ENCODE results near the gene ALKBH5.

ALKBH5 gene

DNA sequence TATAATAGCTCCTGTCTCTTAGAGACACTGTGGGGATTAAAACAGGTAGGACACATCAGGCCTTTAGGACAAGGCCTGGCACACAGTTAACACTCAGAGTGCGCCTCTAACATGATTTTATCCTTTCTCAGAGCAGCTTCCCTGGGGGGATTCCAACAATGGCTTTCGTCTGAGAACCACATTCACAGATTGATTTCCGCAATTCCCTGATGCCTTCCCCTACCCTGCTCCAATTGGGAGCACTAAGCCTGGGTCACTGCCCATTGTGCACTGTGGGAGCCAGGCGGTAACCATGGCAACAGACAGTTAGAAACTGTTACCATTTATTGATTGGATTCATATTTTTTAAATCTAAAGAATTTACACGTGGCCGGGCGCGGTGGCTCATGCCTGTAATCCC lies 5.9 kb upstream of the ALKBH5 start:
- Histone ChIP-seq H3K27ac (no peak overlapping the region), H3K36me3 (no peaks in the 10 kb centered on the region), H3K9me3 (ENCODE audit: severe bottlenecking) (no peaks in the 10 kb centered on the region), H3K4me3 (ENCODE audit: low read depth, low read length) (no peak overlapping the region), H3K27me3 (ENCODE audit: insufficient read depth, low read depth, severe bottlenecking) (no peaks in the 10 kb centered on the region)
- no peak for DNase-seq
- TF ChIP-seq, protein P1, sequence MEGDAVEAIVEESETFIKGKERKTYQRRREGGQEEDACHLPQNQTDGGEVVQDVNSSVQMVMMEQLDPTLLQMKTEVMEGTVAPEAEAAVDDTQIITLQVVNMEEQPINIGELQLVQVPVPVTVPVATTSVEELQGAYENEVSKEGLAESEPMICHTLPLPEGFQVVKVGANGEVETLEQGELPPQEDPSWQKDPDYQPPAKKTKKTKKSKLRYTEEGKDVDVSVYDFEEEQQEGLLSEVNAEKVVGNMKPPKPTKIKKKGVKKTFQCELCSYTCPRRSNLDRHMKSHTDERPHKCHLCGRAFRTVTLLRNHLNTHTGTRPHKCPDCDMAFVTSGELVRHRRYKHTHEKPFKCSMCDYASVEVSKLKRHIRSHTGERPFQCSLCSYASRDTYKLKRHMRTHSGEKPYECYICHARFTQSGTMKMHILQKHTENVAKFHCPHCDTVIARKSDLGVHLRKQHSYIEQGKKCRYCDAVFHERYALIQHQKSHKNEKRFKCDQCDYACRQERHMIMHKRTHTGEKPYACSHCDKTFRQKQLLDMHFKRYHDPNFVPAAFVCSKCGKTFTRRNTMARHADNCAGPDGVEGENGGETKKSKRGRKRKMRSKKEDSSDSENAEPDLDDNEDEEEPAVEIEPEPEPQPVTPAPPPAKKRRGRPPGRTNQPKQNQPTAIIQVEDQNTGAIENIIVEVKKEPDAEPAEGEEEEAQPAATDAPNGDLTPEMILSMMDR (IDR thresholded peaks at IDR 0.05; ENCODE audit: low read depth, low read length) = no peak

DNA sequence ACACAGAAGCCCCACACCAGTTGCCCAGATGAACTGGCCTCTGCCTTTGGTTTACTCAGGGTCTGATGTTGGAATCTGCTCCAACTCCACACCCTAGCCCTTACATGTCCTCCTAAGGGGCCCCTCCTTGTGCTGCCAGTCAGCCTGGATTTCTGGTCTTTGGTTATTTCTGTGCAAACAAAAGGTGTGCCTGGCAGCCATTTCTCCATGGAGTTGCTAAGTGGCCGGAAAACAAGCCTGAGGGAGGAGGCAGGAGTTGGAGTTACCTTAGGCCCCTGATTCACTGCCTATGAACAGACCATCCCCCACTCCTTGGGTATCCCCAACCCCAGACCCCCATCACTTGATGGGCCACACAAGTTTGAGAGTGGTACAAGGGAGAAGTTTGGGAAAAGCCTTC lies 4.4 kb upstream of the ALKBH5 start:
- H3K27me3 ChIP-seq (ENCODE audit: insufficient read depth, low read depth, severe bottlenecking) = no peaks in the 10 kb centered on the region
- no peaks in the 10 kb centered on the region for H3K9me3 ChIP-seq (ENCODE audit: severe bottlenecking)
- H3K4me3 ChIP-seq (ENCODE audit: low read depth, low read length) = no peak overlapping the region
- TF ChIP-seq, protein P1 (IDR thresholded peaks at IDR 0.05; ENCODE audit: low read depth, low read length) = no peak
- no peak overlapping the region for H3K27ac ChIP-seq
- DNase-seq = no peak
- no peaks in the 10 kb centered on the region; the same call in 1 of the 2 replicates for H3K36me3 ChIP-seq

DNA sequence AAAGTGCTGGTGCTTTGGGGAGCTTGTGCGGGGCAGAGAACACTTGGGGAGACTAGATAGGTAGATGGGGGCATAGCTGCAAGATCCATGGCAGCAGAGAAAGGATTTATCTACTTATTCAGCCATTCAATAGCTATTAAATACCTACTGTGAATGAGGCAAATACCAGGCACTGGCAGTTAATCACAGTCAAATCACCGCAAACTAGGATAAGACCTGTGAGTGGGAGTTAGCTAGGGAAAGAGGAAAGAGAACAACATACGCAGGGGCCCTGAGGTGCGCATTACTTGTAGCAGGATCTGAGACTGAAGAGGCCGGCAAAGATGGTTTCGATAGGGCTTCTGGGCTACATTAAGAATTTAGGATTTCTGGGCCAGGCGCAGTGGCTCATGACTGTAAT lies 3.8 kb upstream of the ALKBH5 start:
- Histone ChIP-seq H3K36me3 (peaks cover 5% of the 10 kb centered on the region), H3K27me3 (ENCODE audit: insufficient read depth, low read depth, severe bottlenecking) (no peaks in the 10 kb centered on the region), H3K9me3 (ENCODE audit: severe bottlenecking) (no peaks in the 10 kb centered on the region), H3K27ac (peak overlapping the region; percentile 33; the same call in 1 of the 2 replicates), H3K4me3 (ENCODE audit: low read depth, low read length) (no peak overlapping the region)
- TF ChIP-seq, protein P1 (IDR thresholded peaks at IDR 0.05; ENCODE audit: low read depth, low read length) = no peak
- peak; percentile 24 for DNase-seq

DNA sequence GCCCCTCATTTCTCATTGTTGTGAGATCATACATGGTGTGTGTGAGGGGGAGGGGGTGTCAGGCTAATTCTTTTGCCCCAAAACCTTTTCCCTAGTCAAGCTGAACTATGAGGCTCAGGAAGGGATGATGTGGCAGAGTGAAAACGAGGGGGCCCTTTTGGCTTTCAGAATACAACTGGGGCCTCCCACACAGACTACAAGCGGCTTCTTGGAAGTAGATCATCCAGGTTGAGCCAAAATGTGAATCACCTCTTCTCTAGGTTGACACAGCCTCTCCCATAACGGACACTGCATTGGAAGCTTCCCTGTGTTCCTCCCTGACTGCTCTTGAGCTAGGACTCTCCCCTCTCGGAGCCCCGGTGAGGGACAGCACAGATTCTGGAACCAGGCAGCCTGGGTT lies 2.3 kb upstream of the ALKBH5 start:
- Histone ChIP-seq H3K36me3 (peaks cover 18% of the 10 kb centered on the region), H3K27ac (no peak overlapping the region), H3K9me3 (ENCODE audit: severe bottlenecking) (no peaks in the 10 kb centered on the region), H3K4me3 (ENCODE audit: low read depth, low read length) (no peak overlapping the region), H3K27me3 (ENCODE audit: insufficient read depth, low read depth, severe bottlenecking) (no peaks in the 10 kb centered on the region)
- DNase-seq = no peak
- TF ChIP-seq, protein P1 (IDR thresholded peaks at IDR 0.05; ENCODE audit: low read depth, low read length) = no peak

DNA sequence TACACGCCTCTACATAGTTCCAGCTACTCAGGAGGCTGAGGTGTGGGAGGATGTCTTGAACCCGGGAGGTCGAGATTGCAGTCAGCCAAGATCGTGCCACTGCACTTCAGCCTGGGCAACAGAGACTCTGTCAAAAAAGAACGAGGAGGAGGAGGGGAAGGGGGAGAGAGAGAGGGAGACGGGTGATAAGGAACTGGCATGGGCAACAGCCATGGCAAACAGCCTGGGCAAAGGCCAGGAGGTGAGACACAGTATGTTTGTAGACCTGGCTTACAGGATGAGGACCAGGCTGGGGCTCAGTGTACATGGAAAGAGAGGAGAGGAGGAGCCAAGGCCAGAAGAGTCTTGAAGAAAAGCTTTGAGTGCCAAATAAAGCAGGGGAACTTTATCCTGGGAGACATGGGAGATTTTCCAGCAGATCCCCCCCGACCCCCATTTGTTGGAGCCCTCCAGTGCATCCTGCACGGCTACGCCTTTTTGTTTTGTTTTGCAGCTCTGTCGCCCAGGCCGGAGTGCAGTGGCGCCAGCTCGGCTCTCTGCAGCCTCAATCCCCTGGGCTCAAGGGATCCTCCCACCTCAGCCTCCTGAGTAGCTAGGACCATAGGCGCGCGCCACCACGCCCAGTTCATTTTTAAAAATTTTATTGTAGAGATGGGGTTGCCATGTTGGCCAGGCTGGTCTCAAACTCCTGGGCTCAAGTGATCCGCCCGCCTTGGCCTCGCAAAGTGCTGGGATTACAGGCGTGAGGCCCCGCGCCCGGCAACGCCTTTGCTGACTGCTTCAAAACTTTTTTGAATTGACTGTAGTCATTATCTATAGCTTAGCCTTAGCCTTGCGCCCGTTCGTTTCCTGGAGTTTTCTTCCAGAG lies 1.3 kb upstream of the ALKBH5 start:
- Histone ChIP-seq H3K36me3 (peaks cover 28% of the 10 kb centered on the region), H3K27ac (peak overlapping the region; percentile 96), H3K4me3 (ENCODE audit: low read depth, low read length) (peak overlapping the region; percentile 65), H3K9me3 (ENCODE audit: severe bottlenecking) (no peaks in the 10 kb centered on the region), H3K27me3 (ENCODE audit: insufficient read depth, low read depth, severe bottlenecking) (no peaks in the 10 kb centered on the region)
- no peak for DNase-seq
- TF ChIP-seq, protein P1 (IDR thresholded peaks at IDR 0.05; ENCODE audit: low read depth, low read length) = no peak

All from WERI-Rb-1 (cell line).